ENCODE data around the gene ST3GAL3. TPM values are rescaled to one million over a fixed set of nuclear protein-coding genes. Genes with fewer than 3 reads are reported as not detected.

ST3GAL3 gene
- total RNA-seq, 1 experiment from 2014 or later = 8.3 TPM

DNA sequence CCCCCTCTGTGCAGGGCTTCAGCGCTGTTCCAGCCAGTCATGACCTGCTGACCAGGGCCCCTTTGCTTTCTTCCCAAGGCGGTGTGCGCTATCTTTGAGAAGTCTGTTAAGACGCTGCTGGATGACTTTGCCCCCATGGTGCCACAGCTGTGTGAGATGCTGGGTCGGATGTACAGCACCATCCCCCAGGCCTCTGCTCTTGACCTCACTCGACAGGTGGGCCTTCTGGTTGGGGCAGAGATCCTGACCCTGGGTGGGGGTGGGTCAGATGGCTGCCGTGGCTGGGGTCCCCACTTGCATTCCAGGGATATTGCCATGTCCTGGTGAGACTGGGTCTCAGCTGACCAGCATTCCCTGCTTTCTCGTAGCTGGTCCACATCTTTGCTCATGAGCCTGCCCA, 253.5 kb downstream of the ST3GAL3 start:
- Histone ChIP-seq H3K23ac (ENCODE audit: insufficient read length, low read depth, low read length) (no peak overlapping the region), H3K9me3 (ENCODE audit: control insufficient read depth, low read depth, low read length) (no peaks in the 10 kb centered on the region), H3K79me2 (ENCODE audit: insufficient read depth, low read length) (no peaks in the 10 kb centered on the region), H3K56ac (ENCODE audit: insufficient read length, low read depth, low read length) (no peak overlapping the region), H2BK20ac (ENCODE audit: low read depth, low read length, poor library complexity, severe bottlenecking) (no peak overlapping the region), H4K8ac (replicated peaks; ENCODE audit: insufficient read length, low read depth, low read length) (no peak overlapping the region), H3K79me1 (ENCODE audit: insufficient read depth, low read depth, low read length, poor library complexity, severe bottlenecking) (no peaks in the 10 kb centered on the region), H3K27ac (ENCODE audit: insufficient read length, low read depth, low read length) (no peak overlapping the region), H3K9ac (ENCODE audit: extremely low read depth, insufficient read length, low read length) (no peak overlapping the region), H2AK5ac (ENCODE audit: insufficient read length, low read length) (no peak overlapping the region), H3K4me2 (ENCODE audit: insufficient read depth, insufficient read length, low read length) (no peak overlapping the region), H4K5ac (ENCODE audit: insufficient read length, low read depth, low read length) (no peak overlapping the region), H3K14ac (ENCODE audit: insufficient read depth, low read length) (no peak overlapping the region), H2BK5ac (ENCODE audit: insufficient read length, low read length) (no peak overlapping the region), H3T11ph (ENCODE audit: low read length) (no peak overlapping the region), H2BK12ac (ENCODE audit: insufficient read length, low read depth, low read length) (no peak overlapping the region), H4K20me1 (ENCODE audit: control insufficient read depth, insufficient read depth, insufficient read length) (no peaks in the 10 kb centered on the region), H4K91ac (ENCODE audit: insufficient read length, low read depth, low read length) (no peak overlapping the region), H3K27me3 (ENCODE audit: insufficient read depth, low read length) (no peaks in the 10 kb centered on the region), H3K4me1 (ENCODE audit: insufficient read depth, low read length) (no peaks in the 10 kb centered on the region), H3K23me2 (ENCODE audit: insufficient read length, low read depth, low read length, poor library complexity, severe bottlenecking) (no peaks in the 10 kb centered on the region), H3K4ac (ENCODE audit: low read depth, low read length) (no peak overlapping the region), H2BK120ac (ENCODE audit: low read depth, low read length, poor library complexity, severe bottlenecking) (no peak overlapping the region), H2AFZ (ENCODE audit: low read length) (no peak overlapping the region), H3K18ac (ENCODE audit: insufficient read length, low read depth, low read length) (no peak overlapping the region), H2BK15ac (ENCODE audit: low read depth, low read length) (no peak overlapping the region)
- H3K9me3 Mint-ChIP-seq = no peaks in the 10 kb centered on the region
- H3K4me1 Mint-ChIP-seq = no peaks in the 10 kb centered on the region
- no CpG with 5 or more reads among the region's 8 CpGs for WGBS (ENCODE audit: extremely low coverage, insufficient read length, low lambda C conversion rate)
- no peak overlapping the region for H3K27ac Mint-ChIP-seq
- DNase-seq = no peak
- H3K27me3 Mint-ChIP-seq (ENCODE audit: low read depth) = no peaks in the 10 kb centered on the region
- H3K4me3 Mint-ChIP-seq = no peak overlapping the region
- TF ChIP-seq, protein P1, sequence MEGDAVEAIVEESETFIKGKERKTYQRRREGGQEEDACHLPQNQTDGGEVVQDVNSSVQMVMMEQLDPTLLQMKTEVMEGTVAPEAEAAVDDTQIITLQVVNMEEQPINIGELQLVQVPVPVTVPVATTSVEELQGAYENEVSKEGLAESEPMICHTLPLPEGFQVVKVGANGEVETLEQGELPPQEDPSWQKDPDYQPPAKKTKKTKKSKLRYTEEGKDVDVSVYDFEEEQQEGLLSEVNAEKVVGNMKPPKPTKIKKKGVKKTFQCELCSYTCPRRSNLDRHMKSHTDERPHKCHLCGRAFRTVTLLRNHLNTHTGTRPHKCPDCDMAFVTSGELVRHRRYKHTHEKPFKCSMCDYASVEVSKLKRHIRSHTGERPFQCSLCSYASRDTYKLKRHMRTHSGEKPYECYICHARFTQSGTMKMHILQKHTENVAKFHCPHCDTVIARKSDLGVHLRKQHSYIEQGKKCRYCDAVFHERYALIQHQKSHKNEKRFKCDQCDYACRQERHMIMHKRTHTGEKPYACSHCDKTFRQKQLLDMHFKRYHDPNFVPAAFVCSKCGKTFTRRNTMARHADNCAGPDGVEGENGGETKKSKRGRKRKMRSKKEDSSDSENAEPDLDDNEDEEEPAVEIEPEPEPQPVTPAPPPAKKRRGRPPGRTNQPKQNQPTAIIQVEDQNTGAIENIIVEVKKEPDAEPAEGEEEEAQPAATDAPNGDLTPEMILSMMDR (conservative IDR thresholded peaks at IDR 0.05) = no peak
- peaks cover 1 to 22% (median 16%) of the 10 kb centered on the region in 3 experiments; a peak in 5 of 7 replicates for H3K36me3 Mint-ChIP-seq (ENCODE audit: insufficient read depth in 1 of 3, low read depth in 3 of 3)
